Prostate gland (tissue), 2 donors: ENCODE results near the gene KCTD1. TPM values are rescaled to one million over a fixed set of nuclear protein-coding genes. Genes with fewer than 3 reads are reported as not detected.

ENCODE experiments used
- DNase-seq: peaks from one replicate; pipeline ENCODE4 v3.0.0-alpha.2; 2019; ENCODE audit warnings: low spot score
- H3K27ac ChIP-seq, 2 donors: fragments of 200-600 bp; sonication (generic); 2 replicates each; pipeline ENCODE4 v1.5.1; 2017 to 2019
- H3K27me3 ChIP-seq: fragments of 200-600 bp; sonication (generic); replicated peaks from 2 replicates; pipeline ENCODE4 v1.5.1; 2019; ENCODE audit not compliant: insufficient read depth
- H3K36me3 ChIP-seq, 2 donors: fragments of 200-600 bp; sonication (generic); 1 replicate in 1 of 2; 2 replicates in 1 of 2; pipeline versions ENCODE4 v1.5.1 to v1.8.1; 2017 to 2019
- H3K4me1 ChIP-seq: fragments of 200-600 bp; sonication (generic); replicated peaks from 2 replicates; pipeline ENCODE4 v1.5.1; 2019
- H3K4me3 ChIP-seq, 2 donors: fragments of 200-600 bp; sonication (generic); 2 replicates each; pipeline ENCODE4 v1.5.1; 2017 to 2019
- H3K9me3 ChIP-seq: fragments of 200-600 bp; sonication (generic); 2 replicates; pipeline ENCODE4 v1.5.1; 2017
- POLR2A ChIP-seq: fragments of 450-650 bp; IDR thresholded peaks from one replicate; pipeline ENCODE4 v1.6.1; 2016; ENCODE audit warnings: antibody characterized with exemption, mild to moderate bottlenecking
- POLR2AphosphoS5 ChIP-seq: sonication (generic); formaldehyde crosslinking; IDR thresholded peaks from one replicate; pipeline ENCODE4 v1.6.1; 2017; ENCODE audit warnings: antibody characterized with exemption
- WGBS: methylation state at CpG from one replicate; pipeline ENCODE4 v1.1.5; 2018; 5-methylcytosine and 5-hydroxymethylcytosine counted together
- intact Hi-C: fragments of 100-400 bp; cut with DNase I; formaldehyde crosslinking; loops from one replicate; pipeline ENCODE4 v1.14.2; 2022
- total RNA-seq, 2 donors: library from RNA; depleted of rRNA; stranded (reverse); fragments of >200 nt; gene quantifications; one replicate each; pipeline ENCODE4 v1.1.0, GENCODE V29; 2016
- TF ChIP-seq, protein P1 (sequence below), 4 experiments: fragments of 200-600 bp in 2 of 4; fragments of 450-650 bp in 2 of 4; sonication (generic) in 2 of 4; IDR thresholded peaks; 1 replicate in 3 of 4; 2 replicates in 1 of 4; pipeline ENCODE4 v1.5.1; 2016 to 2019; ENCODE audit warnings: antibody characterized with exemption in 4 of 4, mild to moderate bottlenecking in 2 of 4, moderate library complexity in 2 of 4

KCTD1 gene
- total RNA-seq, 2 donors from 2014 or later: 24.7 to 40.5 TPM

DNA sequence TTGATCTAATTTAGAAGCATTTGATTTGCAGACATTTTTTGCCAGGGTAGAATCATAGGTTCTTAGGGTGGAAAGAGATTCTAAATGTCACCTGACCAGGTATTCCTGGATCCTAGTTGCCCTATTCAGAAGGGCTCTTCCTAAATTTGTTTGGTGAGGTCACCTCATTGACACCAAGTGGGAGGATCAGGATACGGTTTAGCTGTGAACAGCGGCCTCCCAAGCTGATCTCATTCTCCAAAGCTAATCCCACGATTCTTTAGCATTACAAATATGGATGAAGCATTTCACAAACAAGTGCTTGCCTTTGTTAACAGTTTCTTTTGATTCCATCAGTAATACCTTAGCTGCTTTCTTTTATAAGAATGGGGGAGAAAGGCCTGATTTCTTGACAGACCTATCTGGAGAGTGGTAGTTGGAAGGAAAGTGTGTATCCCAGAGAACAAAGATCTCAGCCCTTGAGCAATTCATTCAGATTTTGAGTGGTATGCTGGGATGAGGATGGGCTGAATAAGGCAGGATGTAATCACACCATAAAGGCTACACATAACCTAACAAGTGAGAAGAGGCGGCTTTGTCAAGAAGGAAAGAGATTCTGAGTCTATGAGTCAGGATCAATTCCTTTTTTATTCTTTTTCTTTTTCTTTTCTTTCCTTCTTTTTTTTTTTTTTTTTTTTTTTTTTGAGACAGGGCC is 16.6 kb downstream of the KCTD1 start:
- Histone ChIP-seq H3K4me1 (no peaks in the 10 kb centered on the region), H3K4me3 (no peak overlapping the region), H3K36me3 (no peaks in the 10 kb centered on the region), H3K27me3 (no peaks in the 10 kb centered on the region), H3K9me3 (no peaks in the 10 kb centered on the region), H3K27ac (no peak overlapping the region)
- TF ChIP-seq POLR2AphosphoS5 (no peak), POLR2A (no peak)
- TF ChIP-seq, protein P1, sequence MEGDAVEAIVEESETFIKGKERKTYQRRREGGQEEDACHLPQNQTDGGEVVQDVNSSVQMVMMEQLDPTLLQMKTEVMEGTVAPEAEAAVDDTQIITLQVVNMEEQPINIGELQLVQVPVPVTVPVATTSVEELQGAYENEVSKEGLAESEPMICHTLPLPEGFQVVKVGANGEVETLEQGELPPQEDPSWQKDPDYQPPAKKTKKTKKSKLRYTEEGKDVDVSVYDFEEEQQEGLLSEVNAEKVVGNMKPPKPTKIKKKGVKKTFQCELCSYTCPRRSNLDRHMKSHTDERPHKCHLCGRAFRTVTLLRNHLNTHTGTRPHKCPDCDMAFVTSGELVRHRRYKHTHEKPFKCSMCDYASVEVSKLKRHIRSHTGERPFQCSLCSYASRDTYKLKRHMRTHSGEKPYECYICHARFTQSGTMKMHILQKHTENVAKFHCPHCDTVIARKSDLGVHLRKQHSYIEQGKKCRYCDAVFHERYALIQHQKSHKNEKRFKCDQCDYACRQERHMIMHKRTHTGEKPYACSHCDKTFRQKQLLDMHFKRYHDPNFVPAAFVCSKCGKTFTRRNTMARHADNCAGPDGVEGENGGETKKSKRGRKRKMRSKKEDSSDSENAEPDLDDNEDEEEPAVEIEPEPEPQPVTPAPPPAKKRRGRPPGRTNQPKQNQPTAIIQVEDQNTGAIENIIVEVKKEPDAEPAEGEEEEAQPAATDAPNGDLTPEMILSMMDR (IDR thresholded peaks at IDR 0.05): no peak
- 72% methylated on average over 4 of the region's 4 CpGs for WGBS
- DNase-seq: no peak
- intact Hi-C loops: no loop called here

DNA sequence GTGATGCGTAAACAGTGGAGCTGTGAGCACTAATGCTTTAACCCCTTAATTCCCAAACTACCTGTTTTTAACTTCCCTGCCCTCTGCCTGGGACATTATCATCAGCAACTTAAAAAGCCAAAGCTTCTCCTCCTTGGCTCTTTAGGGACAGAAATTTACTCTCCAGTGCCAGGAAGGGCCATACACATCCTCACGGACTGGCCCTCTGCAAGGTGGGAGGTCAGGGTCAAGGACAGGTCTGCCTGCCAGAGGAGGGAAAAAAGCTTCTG is 21.5 kb downstream of the KCTD1 start:
- Histone ChIP-seq H3K27me3 (no peaks in the 10 kb centered on the region), H3K9me3 (no peaks in the 10 kb centered on the region), H3K27ac (no peak overlapping the region), H3K4me1 (no peaks in the 10 kb centered on the region), H3K36me3 (no peaks in the 10 kb centered on the region), H3K4me3 (no peak overlapping the region)
- 61% methylated on average over 2 of the region's 2 CpGs for WGBS
- DNase-seq: no peak
- intact Hi-C loops: no loop called here
- TF ChIP-seq POLR2A (no peak), POLR2AphosphoS5 (no peak)
- TF ChIP-seq, protein P1 (IDR thresholded peaks at IDR 0.05): no peak

DNA sequence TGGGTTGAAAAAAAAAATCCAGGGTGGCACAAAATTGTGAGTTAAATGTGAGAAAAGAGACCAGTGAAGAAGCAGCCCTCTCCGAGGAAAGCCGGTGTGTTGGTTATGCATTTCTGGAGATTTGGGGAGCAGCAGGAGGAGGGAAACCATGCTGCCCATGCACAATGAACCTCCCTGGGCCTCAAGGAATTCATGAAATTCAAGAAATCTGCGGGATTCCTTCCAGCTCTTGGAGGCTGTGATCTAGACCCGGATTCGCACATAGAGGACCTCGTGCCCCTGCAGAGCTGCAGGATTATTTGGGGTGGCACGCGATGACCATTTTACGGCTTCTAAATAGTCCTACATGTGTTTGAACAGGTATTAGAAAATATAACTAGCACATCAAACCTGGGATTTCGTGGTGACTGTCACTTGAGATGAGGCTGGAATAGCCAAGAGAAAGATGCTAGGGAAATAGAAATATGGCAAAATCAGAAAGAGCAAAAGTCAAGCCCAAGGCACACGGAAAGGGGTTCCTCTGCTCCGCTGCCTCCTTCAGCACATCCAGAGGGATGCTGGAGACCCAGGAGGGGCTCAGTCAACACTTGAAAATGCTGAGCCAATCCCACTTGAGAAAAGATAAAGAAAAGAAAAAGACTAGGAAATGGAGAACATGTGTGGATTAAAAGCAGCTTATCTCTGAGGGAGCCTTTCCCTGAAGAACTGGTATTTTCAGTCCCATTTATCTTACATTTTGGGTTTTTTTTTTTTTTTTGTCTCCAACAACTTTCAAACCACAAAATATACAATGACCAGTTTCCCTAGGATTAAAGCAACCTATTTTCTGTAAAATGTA is 22.0 kb downstream of the KCTD1 start:
- intact Hi-C loops: no loop called here
- H3K36me3 ChIP-seq: no peaks in the 10 kb centered on the region
- WGBS: 73% methylated on average over 12 of the region's 12 CpGs
- H3K9me3 ChIP-seq: no peaks in the 10 kb centered on the region
- no peak overlapping the region for H3K27ac ChIP-seq
- H3K27me3 ChIP-seq: no peaks in the 10 kb centered on the region
- no peak for TF ChIP-seq POLR2A
- TF ChIP-seq, protein P1 (IDR thresholded peaks at IDR 0.05): no peak
- TF ChIP-seq POLR2AphosphoS5: no peak
- H3K4me1 ChIP-seq: no peaks in the 10 kb centered on the region
- no peak for DNase-seq
- H3K4me3 ChIP-seq: no peak overlapping the region

DNA sequence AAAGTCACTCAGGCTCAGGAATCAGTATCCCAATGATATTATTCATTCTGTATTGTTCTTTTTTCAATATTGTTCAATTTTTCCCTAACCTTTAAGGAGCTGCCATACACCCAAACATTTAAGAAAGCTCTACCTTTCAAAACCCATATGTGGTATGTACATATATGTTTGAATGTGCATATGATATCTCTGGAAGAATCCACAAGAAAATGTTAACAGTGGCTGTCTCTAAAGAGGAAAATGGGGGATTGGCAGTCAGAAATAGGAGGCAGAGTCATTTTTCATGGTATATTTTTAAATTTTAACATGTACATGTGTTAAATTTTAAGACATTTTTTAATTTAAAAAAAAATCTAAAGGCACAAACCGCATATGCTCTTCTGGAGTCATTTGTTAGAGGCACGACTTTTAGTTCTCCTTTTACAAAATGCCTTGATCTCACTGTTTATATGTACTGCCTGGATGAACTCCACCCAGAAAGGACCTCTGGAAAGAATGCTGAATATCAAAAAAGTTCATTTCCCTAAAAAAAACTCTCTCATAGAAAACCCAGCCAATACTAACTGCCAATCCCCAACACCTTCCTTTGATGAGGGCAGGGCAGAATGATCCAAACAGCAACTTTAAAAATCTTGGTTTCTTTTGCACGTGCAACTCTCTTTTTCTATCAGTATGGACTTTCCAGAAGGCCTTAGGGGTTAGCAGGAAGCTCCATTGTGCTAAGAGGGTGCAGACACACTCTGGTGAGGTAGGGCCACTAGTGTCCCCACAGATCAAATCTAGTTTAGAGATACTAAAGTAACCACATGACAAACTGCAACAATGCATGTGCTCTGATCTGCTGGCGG is 23.6 kb downstream of the KCTD1 start:
- no peak for DNase-seq
- intact Hi-C loops: no loop called here
- no peak for TF ChIP-seq POLR2AphosphoS5
- TF ChIP-seq POLR2A: no peak
- TF ChIP-seq, protein P1 (IDR thresholded peaks at IDR 0.05): no peak
- no peaks in the 10 kb centered on the region for H3K4me1 ChIP-seq
- no peaks in the 10 kb centered on the region for H3K27me3 ChIP-seq
- no peaks in the 10 kb centered on the region for H3K36me3 ChIP-seq
- H3K9me3 ChIP-seq: no peaks in the 10 kb centered on the region
- no peak overlapping the region for H3K4me3 ChIP-seq
- no peak overlapping the region for H3K27ac ChIP-seq
- WGBS: 73% methylated on average over 4 of the region's 4 CpGs
